K562 (cell line): ENCODE data around the gene CLSTN1. TPM values are rescaled to one million over a fixed set of nuclear protein-coding genes. Genes with fewer than 3 reads are reported as not detected.

ENCODE experiments used
- ADNP ChIP-seq: fragments of 200-800 bp; sonication (Bioruptor generic); IDR thresholded peaks from 2 replicates; pipeline ENCODE4 v1.6.1; 2016; ENCODE audit warnings: missing genetic modification characterization, missing compliant biosample characterization
- CBX8 ChIP-seq: fragments of 200-600 bp; sonication (generic); IDR thresholded peaks from 2 replicates; pipeline ENCODE4 v1.6.1; 2012; ENCODE audit warnings: borderline replicate concordance, mixed run types, low read depth, mild to moderate bottlenecking, moderate library complexity, mixed read lengths, low read length, control low read depth, inconsistent platforms; ENCODE audit not compliant: poor library complexity, severe bottlenecking; ENCODE audit errors: extremely low read depth
- FOXA1 ChIP-seq: fragments of 450-650 bp; IDR thresholded peaks from 2 replicates; pipeline ENCODE4 v1.6.1; 2016; ENCODE audit warnings: mild to moderate bottlenecking, borderline replicate concordance
- PRMT5 ChIP-seq: sonication (generic); formaldehyde crosslinking; IDR thresholded peaks from 2 replicates; pipeline ENCODE4 v1.5.0; 2020; ENCODE audit warnings: missing genetic modification reagents
- RAD21 ChIP-seq, 2 experiments: fragments of 250-450 bp in 1 of 2; fragments of 450-650 bp in 1 of 2; sonication (Bioruptor Pico) in 1 of 2; formaldehyde crosslinking in 1 of 2; IDR thresholded peaks in 1 of 2; conservative IDR thresholded peaks in 1 of 2; 2 replicates each; pipeline versions ENCODE4 v1.4.0 to v1.8.0; 2020 to 2022; ENCODE audit warnings: mild to moderate bottlenecking in 2 of 2, moderate library complexity in 1 of 2
- TAF9B ChIP-seq: fragments of 450-650 bp; IDR thresholded peaks from 2 replicates; pipeline ENCODE4 v1.6.1; 2018; ENCODE audit warnings: mild to moderate bottlenecking; ENCODE audit not compliant: partially characterized antibody
- TEAD1 ChIP-seq, 2 experiments: fragments of 450-650 bp in 1 of 2; sonication (generic) in 1 of 2; formaldehyde crosslinking; IDR thresholded peaks; 2 replicates each; pipeline versions ENCODE4 v1.4.0 to v1.8.0; 2020 to 2022; ENCODE audit warnings: mild to moderate bottlenecking in 2 of 2, missing genetic modification reagents in 1 of 2
- ZBTB17 ChIP-seq: fragments of 450-650 bp; formaldehyde crosslinking; IDR thresholded peaks from 2 replicates; pipeline ENCODE4 v1.4.0; 2020; ENCODE audit warnings: mild to moderate bottlenecking
- ZFP36 ChIP-seq: fragments of 150-350 bp; IDR thresholded peaks from 2 replicates; pipeline ENCODE4 v1.6.1; 2018; ENCODE audit warnings: low read length, low read depth; ENCODE audit not compliant: partially characterized antibody
- ZNF707 ChIP-seq: fragments of 250-450 bp; sonication (Bioruptor Pico); conservative IDR thresholded peaks from 2 replicates; pipeline ENCODE4 v1.8.0; 2022; ENCODE audit warnings: inconsistent platforms, mild to moderate bottlenecking, moderate library complexity
- polyA plus RNA-seq, 8 experiments: library from polyadenylated mRNA; depleted of rRNA in 4 of 8; stranded (reverse) in 5 of 8; unstranded in 3 of 8; fragments of >200 nt; fragmentation: Nextera tagmentation in 2 of 8; fragmentation: Illumina TruSeq in 1 of 8; extraction: Ambion mirVana in 2 of 8; extraction: Trizol in 1 of 8; gene quantifications; 2 replicates each; pipeline versions ENCODE4 v1.2.1 to v1.2.3, GENCODE V29; 2011 to 2014; ENCODE audit warnings: inconsistent platforms in 1 of 8, missing spikeins in 1 of 8
- total RNA-seq, 7 experiments: library from RNA; depleted of rRNA in 6 of 7; stranded (reverse); fragments of >200 nt in 6 of 7; fragmentation: Illumina TruSeq in 2 of 7; extraction: Trizol in 2 of 7; gene quantifications; 2 replicates each; pipeline versions ENCODE4 v1.2.1 to v1.2.3, GENCODE V29; 2011 to 2021; ENCODE audit warnings: low replicate concordance in 1 of 7
- TF ChIP-seq, protein P1 (sequence below): fragments of 250-450 bp; sonication (Bioruptor Pico); IDR thresholded peaks from 2 replicates; pipeline ENCODE4 v1.5.0; 2020; ENCODE audit warnings: mild to moderate bottlenecking, borderline replicate concordance
- TF ChIP-seq, protein P2 (sequence below), 2 experiments: fragments of 450-650 bp in 1 of 2; sonication (generic) in 1 of 2; formaldehyde crosslinking in 1 of 2; IDR thresholded peaks; 2 replicates each; pipeline versions ENCODE4 v1.7.1 to v1.9.0; 2016 to 2022; ENCODE audit warnings: inconsistent platforms in 1 of 2, mild to moderate bottlenecking in 1 of 2, missing genetic modification reagents in 1 of 2
- TF ChIP-seq, protein P3 (sequence below), 2 experiments: fragments of 450-650 bp; conservative IDR thresholded peaks; 2 replicates each; pipeline ENCODE4 v1.6.1; 2017; ENCODE audit warnings: mild to moderate bottlenecking in 2 of 2, moderate library complexity in 2 of 2

CLSTN1 gene
- total and polyA plus RNA-seq, 9 of the 15 experiments (the other 6 are each of a cell fraction or from before 2014, with no cell fraction given) = 1.1 to 32.5 (median 13.3) TPM

DNA sequence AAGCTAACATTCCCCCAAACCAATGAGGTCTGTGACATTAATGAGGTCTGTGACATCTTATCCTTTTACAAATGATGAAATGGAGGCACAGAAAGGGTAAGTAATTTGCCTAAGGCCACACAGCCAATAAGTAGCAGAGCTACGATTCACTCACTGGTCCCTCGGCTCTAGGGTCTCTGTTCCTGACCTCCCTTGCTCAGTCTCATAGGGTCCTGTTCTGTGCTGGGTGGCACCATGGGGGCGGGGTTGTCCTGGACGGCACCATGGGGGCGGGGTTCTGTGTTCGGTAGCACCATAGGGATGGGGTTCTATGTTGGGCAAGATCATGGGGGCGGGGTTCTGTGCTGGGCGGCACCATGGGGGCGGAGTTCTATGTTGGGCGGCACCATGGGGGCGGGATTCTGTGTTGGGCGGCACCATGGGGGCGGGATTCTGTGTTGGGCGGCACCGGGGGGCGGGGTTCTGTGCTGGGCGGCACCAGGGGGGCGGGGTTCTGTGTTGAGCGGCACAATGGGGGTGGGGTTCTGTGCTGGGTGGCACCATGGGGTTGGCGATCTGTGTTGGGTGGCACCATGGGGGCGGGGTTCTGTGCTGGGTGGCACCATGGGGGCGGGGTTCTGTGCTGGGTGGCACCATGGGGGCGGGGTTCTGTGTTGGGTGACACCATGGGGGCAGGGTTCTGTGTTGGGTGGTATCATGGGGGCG, 55.6 kb downstream of the CLSTN1 start (continued):
- peak; percentile 93 for TF ChIP-seq ZFP36
- TF ChIP-seq, protein P1, sequence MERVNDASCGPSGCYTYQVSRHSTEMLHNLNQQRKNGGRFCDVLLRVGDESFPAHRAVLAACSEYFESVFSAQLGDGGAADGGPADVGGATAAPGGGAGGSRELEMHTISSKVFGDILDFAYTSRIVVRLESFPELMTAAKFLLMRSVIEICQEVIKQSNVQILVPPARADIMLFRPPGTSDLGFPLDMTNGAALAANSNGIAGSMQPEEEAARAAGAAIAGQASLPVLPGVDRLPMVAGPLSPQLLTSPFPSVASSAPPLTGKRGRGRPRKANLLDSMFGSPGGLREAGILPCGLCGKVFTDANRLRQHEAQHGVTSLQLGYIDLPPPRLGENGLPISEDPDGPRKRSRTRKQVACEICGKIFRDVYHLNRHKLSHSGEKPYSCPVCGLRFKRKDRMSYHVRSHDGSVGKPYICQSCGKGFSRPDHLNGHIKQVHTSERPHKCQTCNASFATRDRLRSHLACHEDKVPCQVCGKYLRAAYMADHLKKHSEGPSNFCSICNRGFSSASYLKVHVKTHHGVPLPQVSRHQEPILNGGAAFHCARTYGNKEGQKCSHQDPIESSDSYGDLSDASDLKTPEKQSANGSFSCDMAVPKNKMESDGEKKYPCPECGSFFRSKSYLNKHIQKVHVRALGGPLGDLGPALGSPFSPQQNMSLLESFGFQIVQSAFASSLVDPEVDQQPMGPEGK (CRISPR knock-in tag) = no peak
- TF ChIP-seq TEAD1 (CRISPR knock-in tag; IDR thresholded peaks at IDR 0.05) = no peak
- no peak for TF ChIP-seq ZNF707 (CRISPR knock-in tag)
- TF ChIP-seq, protein P2, sequence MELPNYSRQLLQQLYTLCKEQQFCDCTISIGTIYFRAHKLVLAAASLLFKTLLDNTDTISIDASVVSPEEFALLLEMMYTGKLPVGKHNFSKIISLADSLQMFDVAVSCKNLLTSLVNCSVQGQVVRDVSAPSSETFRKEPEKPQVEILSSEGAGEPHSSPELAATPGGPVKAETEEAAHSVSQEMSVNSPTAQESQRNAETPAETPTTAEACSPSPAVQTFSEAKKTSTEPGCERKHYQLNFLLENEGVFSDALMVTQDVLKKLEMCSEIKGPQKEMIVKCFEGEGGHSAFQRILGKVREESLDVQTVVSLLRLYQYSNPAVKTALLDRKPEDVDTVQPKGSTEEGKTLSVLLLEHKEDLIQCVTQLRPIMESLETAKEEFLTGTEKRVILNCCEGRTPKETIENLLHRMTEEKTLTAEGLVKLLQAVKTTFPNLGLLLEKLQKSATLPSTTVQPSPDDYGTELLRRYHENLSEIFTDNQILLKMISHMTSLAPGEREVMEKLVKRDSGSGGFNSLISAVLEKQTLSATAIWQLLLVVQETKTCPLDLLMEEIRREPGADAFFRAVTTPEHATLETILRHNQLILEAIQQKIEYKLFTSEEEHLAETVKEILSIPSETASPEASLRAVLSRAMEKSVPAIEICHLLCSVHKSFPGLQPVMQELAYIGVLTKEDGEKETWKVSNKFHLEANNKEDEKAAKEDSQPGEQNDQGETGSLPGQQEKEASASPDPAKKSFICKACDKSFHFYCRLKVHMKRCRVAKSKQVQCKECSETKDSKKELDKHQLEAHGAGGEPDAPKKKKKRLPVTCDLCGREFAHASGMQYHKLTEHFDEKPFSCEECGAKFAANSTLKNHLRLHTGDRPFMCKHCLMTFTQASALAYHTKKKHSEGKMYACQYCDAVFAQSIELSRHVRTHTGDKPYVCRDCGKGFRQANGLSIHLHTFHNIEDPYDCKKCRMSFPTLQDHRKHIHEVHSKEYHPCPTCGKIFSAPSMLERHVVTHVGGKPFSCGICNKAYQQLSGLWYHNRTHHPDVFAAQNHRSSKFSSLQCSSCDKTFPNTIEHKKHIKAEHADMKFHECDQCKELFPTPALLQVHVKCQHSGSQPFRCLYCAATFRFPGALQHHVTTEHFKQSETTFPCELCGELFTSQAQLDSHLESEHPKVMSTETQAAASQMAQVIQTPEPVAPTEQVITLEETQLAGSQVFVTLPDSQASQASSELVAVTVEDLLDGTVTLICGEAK (IDR thresholded peaks at IDR 0.05) = no peak
- TF ChIP-seq, protein P2 (CRISPR knock-in tag; IDR thresholded peaks at IDR 0.05) = no peak
- no peak for TF ChIP-seq TAF9B
- TF ChIP-seq ADNP = peak; percentile 51; the same call in 1 of the 2 replicates
- no peak for TF ChIP-seq PRMT5 (CRISPR knock-in tag)
- no peak for TF ChIP-seq ZBTB17 (CRISPR knock-in tag)
- TF ChIP-seq FOXA1 = no peak
- no peak for TF ChIP-seq CBX8
- TF ChIP-seq RAD21 (CRISPR knock-in tag; conservative IDR thresholded peaks at IDR 0.05 in 1 of 2, IDR thresholded peaks at IDR 0.05 in 1 of 2) = no peak
- TF ChIP-seq, protein P3, sequence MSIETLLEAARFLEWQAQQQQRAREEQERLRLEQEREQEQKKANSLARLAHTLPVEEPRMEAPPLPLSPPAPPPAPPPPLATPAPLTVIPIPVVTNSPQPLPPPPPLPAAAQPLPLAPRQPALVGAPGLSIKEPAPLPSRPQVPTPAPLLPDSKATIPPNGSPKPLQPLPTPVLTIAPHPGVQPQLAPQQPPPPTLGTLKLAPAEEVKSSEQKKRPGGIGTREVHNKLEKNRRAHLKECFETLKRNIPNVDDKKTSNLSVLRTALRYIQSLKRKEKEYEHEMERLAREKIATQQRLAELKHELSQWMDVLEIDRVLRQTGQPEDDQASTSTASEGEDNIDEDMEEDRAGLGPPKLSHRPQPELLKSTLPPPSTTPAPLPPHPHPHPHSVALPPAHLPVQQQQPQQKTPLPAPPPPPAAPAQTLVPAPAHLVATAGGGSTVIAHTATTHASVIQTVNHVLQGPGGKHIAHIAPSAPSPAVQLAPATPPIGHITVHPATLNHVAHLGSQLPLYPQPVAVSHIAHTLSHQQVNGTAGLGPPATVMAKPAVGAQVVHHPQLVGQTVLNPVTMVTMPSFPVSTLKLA (conservative IDR thresholded peaks at IDR 0.05) = no peak
